Neural progenitor cell (in vitro differentiated cells): ENCODE data around the gene SRSF1. TPM values are rescaled to one million over a fixed set of nuclear protein-coding genes. Genes with fewer than 3 reads are reported as not detected.
A peak's percentile ranks its signal among the peaks of the same experiment; 100 is the strongest.
"Not testable (repeated sequence)": the region's sequence is repeated elsewhere in the genome, so short reads cannot be mapped to it uniquely, and the experiment has no call there.

ENCODE experiments used
- DNase-seq: peaks from one replicate; pipeline ENCODE4 v3.0.0-alpha.2; 2016; ENCODE audit warnings: low spot score
- H2AFZ ChIP-seq: fragments of 200-600 bp; sonication (generic); replicated peaks from 2 replicates; pipeline ENCODE4 v1.6.1; 2016; ENCODE audit warnings: antibody characterized with exemption
- H3F3A ChIP-seq: fragments of 200-600 bp; sonication (generic); 2 replicates; pipeline ENCODE4 v1.6.1; 2016; ENCODE audit warnings: antibody characterized with exemption, low read depth
- H3K27ac ChIP-seq: fragments of 200-600 bp; sonication (generic); 2 replicates; pipeline ENCODE4 v1.5.1; 2016; ENCODE audit warnings: mild to moderate bottlenecking
- H3K27me3 ChIP-seq: fragments of 200-600 bp; sonication (generic); 2 replicates; pipeline ENCODE4 v1.6.1; 2016; ENCODE audit warnings: mild to moderate bottlenecking, moderate library complexity
- H3K36me3 ChIP-seq: fragments of 200-600 bp; sonication (generic); 2 replicates; pipeline ENCODE4 v1.5.1; 2016
- H3K4me1 ChIP-seq: fragments of 200-600 bp; sonication (generic); 2 replicates; pipeline ENCODE4 v1.6.1; 2016; ENCODE audit warnings: mixed run types
- H3K4me2 ChIP-seq: fragments of 200-600 bp; sonication (generic); 2 replicates; pipeline ENCODE4 v1.6.1; 2016
- H3K4me3 ChIP-seq: fragments of 200-600 bp; sonication (generic); 2 replicates; pipeline ENCODE4 v1.5.1; 2016
- H3K79me2 ChIP-seq: fragments of 200-600 bp; sonication (generic); 2 replicates; pipeline ENCODE4 v1.6.1; 2016; ENCODE audit warnings: low read depth
- H3K9ac ChIP-seq: fragments of 200-600 bp; sonication (generic); 2 replicates; pipeline ENCODE4 v1.6.1; 2016
- H3K9me3 ChIP-seq: fragments of 200-600 bp; sonication (generic); 2 replicates; pipeline ENCODE4 v1.5.1; 2016; ENCODE audit warnings: low read depth
- H4K20me1 ChIP-seq: fragments of 200-600 bp; sonication (generic); 2 replicates; pipeline ENCODE4 v1.6.1; 2016; ENCODE audit warnings: low read depth
- H3K27ac Mint-ChIP-seq: 3 replicates; pipeline ENCODE4 v1.8.0; 2021; ENCODE audit warnings: mixed read lengths
- H3K27me3 Mint-ChIP-seq: 2 replicates; pipeline ENCODE4 v1.8.0; 2022; ENCODE audit warnings: low read depth, mild to moderate bottlenecking, inconsistent platforms, moderate library complexity, mixed read lengths; ENCODE audit not compliant: insufficient read depth
- H3K36me3 Mint-ChIP-seq: 3 replicates; pipeline ENCODE4 v1.8.0; 2021; ENCODE audit warnings: mixed read lengths
- H3K4me1 Mint-ChIP-seq: 3 replicates; pipeline ENCODE4 v1.8.0; 2021; ENCODE audit warnings: mixed read lengths
- H3K4me3 Mint-ChIP-seq: 3 replicates; pipeline ENCODE4 v1.8.0; 2021; ENCODE audit warnings: mild to moderate bottlenecking, moderate library complexity, mixed read lengths
- H3K9me3 Mint-ChIP-seq: 3 replicates; pipeline ENCODE4 v1.8.0; 2020; ENCODE audit warnings: mixed read lengths
- EZH2 ChIP-seq: fragments of 200-600 bp; sonication (generic); IDR thresholded peaks from 2 replicates; pipeline ENCODE4 v1.6.1; 2017; ENCODE audit warnings: antibody characterized with exemption, mild to moderate bottlenecking, moderate library complexity
- EZH2phosphoT487 ChIP-seq: fragments of 200-600 bp; sonication (generic); IDR thresholded peaks from 2 replicates; pipeline ENCODE4 v1.6.1; 2017; ENCODE audit warnings: antibody characterized with exemption
- total RNA-seq: library from RNA; depleted of rRNA; stranded (reverse); fragments of >200 nt; gene quantifications from 2 replicates; pipeline ENCODE4 v1.2.3, GENCODE V29; 2015; ENCODE audit warnings: low replicate concordance
- TF ChIP-seq, protein P1 (sequence below): fragments of 200-600 bp; sonication (generic); IDR thresholded peaks from 2 replicates; pipeline ENCODE4 v1.5.1; 2017; ENCODE audit warnings: antibody characterized with exemption, mild to moderate bottlenecking

The SRSF1 gene
- total RNA-seq, 1 donor from 2014 or later: 556 TPM

DNA sequence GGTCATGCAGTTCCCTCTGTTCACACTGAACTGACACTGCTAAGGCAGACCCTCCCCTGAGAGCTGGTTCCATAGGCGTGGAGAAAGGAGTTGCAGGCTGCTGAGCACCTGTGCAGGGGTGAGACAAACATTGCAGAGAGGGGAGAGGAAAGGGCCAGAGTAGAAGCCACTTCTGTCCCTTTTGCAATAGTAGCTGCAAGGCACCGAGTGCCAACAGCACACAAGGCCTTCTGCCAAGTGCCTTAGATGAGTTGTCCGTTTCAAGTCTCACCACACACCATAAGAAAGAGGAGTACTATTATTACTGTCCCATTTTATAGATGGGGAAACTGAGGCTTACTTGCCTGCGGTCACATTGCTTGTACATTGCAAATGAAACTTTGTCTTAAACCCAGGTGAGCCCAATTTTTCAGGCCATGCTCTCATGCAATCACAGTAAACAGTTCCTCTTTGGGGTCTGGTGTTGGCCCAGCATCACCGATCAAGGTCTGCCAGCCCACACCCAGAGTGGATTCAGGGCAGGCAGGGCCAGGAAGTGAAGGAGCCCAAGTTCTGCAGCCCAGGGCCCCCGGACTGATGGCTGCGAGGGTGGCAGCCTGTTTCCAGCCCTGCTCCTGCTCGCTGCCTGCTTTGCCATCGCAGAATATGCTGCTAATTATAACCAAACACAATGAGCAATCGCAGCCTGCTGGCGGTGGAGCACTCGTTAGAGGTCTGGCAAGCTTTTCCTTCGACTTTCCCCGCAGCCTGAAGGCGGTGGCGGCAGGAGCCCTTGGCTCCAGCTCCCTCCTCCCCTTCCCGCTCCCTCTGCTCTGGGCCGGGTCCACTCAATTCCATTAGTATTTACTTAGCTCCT is 39.4 kb upstream of the SRSF1 start:
- Mint-ChIP-seq H3K4me1 (peaks cover 10% of the 10 kb centered on the region), H3K4me3 (no peak overlapping the region), H3K9me3 (peaks cover 3% of the 10 kb centered on the region), H3K36me3 (no peaks in the 10 kb centered on the region), H3K27me3 (peaks cover 4% of the 10 kb centered on the region), H3K27ac (no peak overlapping the region)
- H3K27me3 ChIP-seq: no peaks in the 10 kb centered on the region
- H3K9ac ChIP-seq: no peak overlapping the region
- H3K4me1 ChIP-seq: peaks cover 6% of the 10 kb centered on the region
- H3K79me2 ChIP-seq: no peaks in the 10 kb centered on the region
- no peak overlapping the region for H3K27ac ChIP-seq
- no peaks in the 10 kb centered on the region for H3K36me3 ChIP-seq
- H4K20me1 ChIP-seq: no peaks in the 10 kb centered on the region
- peak; percentile 32 for DNase-seq
- no peak overlapping the region for H3K4me2 ChIP-seq
- no peaks in the 10 kb centered on the region for H3K9me3 ChIP-seq
- peak overlapping the region; percentile 82 for H2AFZ ChIP-seq
- H3K4me3 ChIP-seq: no peak overlapping the region
- TF ChIP-seq, protein P1, sequence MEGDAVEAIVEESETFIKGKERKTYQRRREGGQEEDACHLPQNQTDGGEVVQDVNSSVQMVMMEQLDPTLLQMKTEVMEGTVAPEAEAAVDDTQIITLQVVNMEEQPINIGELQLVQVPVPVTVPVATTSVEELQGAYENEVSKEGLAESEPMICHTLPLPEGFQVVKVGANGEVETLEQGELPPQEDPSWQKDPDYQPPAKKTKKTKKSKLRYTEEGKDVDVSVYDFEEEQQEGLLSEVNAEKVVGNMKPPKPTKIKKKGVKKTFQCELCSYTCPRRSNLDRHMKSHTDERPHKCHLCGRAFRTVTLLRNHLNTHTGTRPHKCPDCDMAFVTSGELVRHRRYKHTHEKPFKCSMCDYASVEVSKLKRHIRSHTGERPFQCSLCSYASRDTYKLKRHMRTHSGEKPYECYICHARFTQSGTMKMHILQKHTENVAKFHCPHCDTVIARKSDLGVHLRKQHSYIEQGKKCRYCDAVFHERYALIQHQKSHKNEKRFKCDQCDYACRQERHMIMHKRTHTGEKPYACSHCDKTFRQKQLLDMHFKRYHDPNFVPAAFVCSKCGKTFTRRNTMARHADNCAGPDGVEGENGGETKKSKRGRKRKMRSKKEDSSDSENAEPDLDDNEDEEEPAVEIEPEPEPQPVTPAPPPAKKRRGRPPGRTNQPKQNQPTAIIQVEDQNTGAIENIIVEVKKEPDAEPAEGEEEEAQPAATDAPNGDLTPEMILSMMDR: no peak
- TF ChIP-seq EZH2phosphoT487 (no peak), EZH2 (no peak)
- peaks cover 6% of the 10 kb centered on the region for H3F3A ChIP-seq

DNA sequence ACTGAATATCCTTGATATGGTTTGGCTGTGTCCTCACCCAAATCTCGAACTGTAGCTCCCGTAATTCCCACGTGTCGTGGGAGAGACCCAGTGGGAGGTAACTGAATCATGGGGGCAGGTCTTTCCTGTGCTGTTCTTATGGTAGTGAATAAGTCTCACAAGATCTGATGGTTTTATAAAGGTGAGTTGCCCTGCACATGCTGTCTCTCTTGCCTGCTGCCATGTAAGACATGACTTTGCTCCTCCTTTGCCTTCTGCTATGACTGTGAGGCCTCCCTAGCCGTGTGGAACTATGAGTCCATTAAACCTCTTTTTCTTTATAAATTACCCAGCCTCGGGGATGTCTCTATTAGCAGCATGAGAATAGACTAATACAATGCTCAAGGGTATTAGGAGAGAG is 37.2 kb upstream of the SRSF1 start:
- peaks cover 12% of the 10 kb centered on the region for H3K4me1 ChIP-seq
- H3K36me3 Mint-ChIP-seq, H3K36me3 ChIP-seq, DNase-seq, H3F3A ChIP-seq, H3K27ac ChIP-seq, H2AFZ ChIP-seq, H4K20me1 ChIP-seq, H3K9me3 Mint-ChIP-seq, H3K27me3 Mint-ChIP-seq, H3K4me2 ChIP-seq, H3K4me3 ChIP-seq, H3K27ac Mint-ChIP-seq, H3K79me2 ChIP-seq, H3K9ac ChIP-seq, H3K27me3 ChIP-seq, H3K9me3 ChIP-seq, H3K4me3 Mint-ChIP-seq: not testable (repeated sequence)
- H3K4me1 Mint-ChIP-seq: peaks cover 10% of the 10 kb centered on the region

DNA sequence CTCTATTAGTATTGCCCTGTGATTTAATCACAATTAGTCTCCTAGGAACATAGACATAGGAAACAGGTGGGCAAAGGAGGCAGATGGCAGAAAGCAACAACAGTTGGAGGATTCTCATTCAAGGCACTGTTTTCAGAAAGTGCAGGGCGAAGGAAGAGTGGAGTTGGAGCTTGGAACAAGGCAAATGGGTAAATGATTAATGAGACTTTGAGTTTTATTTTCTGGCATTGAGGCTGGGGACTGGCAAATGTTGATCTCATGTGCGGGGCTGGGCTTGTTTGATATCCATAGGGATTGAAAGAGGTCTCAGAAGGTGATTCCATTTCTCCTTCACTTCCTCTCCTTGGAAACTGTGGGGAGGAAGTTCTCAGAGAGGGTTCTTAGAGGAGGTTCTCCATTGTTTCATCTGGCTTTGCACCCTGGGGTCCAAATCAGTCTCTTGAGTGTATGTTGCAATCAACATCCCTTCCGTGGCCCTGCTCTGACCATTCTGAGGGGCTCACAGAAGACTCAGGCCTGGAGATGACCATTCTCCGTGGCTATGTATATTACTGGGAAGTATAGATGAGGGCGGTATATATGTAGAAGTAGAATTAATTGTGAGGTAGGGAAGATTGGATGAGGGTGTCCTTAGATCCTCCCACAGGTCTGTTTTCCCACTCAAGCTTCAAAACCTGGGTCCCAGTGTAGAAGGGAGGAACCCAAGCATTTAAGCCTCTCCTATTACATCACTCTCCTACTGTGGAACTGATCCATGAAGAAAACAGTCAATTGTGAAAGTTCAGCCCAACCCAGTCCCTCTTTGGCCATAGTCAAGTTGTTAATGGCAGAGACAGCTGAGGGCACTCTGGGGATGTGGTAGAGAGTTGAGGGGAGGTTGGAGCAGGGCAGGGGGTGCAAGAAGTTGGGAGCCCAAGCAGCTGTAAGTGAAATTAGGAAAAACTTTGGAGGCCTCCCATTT is 36.5 kb upstream of the SRSF1 start:
- Histone ChIP-seq H2AFZ (no peak overlapping the region), H3K4me3 (no peak overlapping the region), H3K9ac (no peak overlapping the region), H3K27me3 (no peaks in the 10 kb centered on the region), H3K79me2 (no peaks in the 10 kb centered on the region), H3K4me2 (no peak overlapping the region), H3K27ac (no peak overlapping the region), H4K20me1 (no peaks in the 10 kb centered on the region), H3K4me1 (peaks cover 12% of the 10 kb centered on the region), H3F3A (peaks cover 6% of the 10 kb centered on the region), H3K9me3 (no peaks in the 10 kb centered on the region), H3K36me3 (no peaks in the 10 kb centered on the region)
- H3K36me3 Mint-ChIP-seq: no peaks in the 10 kb centered on the region
- peaks cover 6% of the 10 kb centered on the region for H3K27me3 Mint-ChIP-seq
- peaks cover 3% of the 10 kb centered on the region for H3K9me3 Mint-ChIP-seq
- no peak for DNase-seq
- TF ChIP-seq EZH2 (no peak), EZH2phosphoT487 (no peak)
- TF ChIP-seq, protein P1: no peak
- H3K27ac Mint-ChIP-seq: no peak overlapping the region
- peaks cover 10% of the 10 kb centered on the region for H3K4me1 Mint-ChIP-seq
- no peak overlapping the region for H3K4me3 Mint-ChIP-seq
